Measurements from ENCODE around the gene SMYD5. TPM values are rescaled to one million over a fixed set of nuclear protein-coding genes. Genes with fewer than 3 reads are reported as not detected.
A peak's percentile ranks its signal among the peaks of the same experiment; 100 is the strongest.

SMYD5 gene
- total RNA-seq, 3 donors from 2014 or later = 14.1 to 21.6 (median 18.3) TPM

DNA sequence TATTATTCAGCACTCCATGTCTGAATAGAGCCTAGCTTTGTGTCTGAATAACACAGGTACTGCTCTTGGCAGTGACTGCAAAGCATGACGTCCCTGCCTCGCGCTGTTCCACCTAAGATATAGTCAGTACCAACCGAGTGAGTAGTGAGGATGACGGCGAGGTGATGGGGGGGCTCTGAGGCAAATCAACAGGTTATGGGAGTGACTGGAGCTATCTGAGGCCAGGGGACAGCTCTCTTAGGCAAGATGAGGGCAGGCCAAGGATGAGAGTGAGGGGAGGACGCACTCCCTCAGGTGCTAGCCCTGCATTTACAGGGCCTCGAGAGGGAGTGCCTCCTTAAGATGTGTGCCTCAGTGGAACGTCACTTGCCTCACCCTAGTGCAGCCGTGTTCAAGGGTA is 39.8 kb upstream of the SMYD5 start:
- Histone ChIP-seq H3K4me1 (no peaks in the 10 kb centered on the region), H3K4me3 (no peak overlapping the region), H3K27me3 (peaks cover 0 to 15% of the 10 kb centered on the region in 2 donors), H3K27ac (no peak overlapping the region), H3K9me3 (no peaks in the 10 kb centered on the region), H3K36me3 (no peaks in the 10 kb centered on the region)
- intact Hi-C loops (cut with DNase I; ENCODE audit: low total_unique reads) = loop anchor here (10.0 kb wide), 3 partner anchors 89 to 279 kb away; no protein-coding TSS in a partner anchor
- TF ChIP-seq POLR2AphosphoS5 (IDR thresholded peaks at IDR 0.05) (no peak), POLR2A (IDR thresholded peaks at IDR 0.05) (no peak)
- TF ChIP-seq, protein P1, sequence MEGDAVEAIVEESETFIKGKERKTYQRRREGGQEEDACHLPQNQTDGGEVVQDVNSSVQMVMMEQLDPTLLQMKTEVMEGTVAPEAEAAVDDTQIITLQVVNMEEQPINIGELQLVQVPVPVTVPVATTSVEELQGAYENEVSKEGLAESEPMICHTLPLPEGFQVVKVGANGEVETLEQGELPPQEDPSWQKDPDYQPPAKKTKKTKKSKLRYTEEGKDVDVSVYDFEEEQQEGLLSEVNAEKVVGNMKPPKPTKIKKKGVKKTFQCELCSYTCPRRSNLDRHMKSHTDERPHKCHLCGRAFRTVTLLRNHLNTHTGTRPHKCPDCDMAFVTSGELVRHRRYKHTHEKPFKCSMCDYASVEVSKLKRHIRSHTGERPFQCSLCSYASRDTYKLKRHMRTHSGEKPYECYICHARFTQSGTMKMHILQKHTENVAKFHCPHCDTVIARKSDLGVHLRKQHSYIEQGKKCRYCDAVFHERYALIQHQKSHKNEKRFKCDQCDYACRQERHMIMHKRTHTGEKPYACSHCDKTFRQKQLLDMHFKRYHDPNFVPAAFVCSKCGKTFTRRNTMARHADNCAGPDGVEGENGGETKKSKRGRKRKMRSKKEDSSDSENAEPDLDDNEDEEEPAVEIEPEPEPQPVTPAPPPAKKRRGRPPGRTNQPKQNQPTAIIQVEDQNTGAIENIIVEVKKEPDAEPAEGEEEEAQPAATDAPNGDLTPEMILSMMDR (IDR thresholded peaks at IDR 0.05) = no peak
- no peak for DNase-seq (ENCODE audit: low spot score in 2 of 2)

DNA sequence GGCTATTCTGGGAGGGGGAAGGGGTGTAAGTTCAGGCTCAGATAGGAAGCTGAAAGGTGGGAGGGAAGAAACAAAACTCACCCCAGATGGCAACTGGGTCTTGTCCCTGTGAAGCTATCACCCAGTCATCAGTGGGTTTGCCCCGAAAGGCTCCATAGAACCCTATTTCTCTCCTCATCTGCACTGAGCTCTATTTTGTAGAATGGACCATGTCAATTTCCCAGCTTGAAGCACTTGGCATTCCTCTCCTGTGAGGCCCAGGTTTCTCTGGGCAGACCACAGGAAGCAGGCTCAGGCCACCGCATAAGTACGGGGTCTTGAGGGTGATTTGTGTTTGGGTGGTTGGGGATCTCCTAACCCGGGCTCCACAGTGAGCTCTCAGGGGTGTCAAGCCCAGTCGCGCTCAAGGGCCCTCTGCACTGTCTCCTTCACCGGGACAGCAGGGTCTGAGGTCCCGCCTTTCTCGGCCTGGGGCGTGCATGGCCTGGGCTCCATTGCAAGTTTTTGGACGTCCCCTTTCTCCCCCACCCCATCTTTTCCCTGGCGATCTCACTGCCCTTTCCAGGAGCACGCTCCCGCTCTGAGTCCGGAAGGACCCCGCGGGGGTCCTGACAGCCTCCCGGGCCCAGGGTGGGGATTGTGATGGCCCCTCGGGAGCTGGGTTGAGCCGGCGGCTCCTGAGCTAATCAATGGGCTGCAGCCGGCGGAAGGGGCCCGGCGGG is 38.9 kb upstream of the SMYD5 start:
- intact Hi-C loops (cut with DNase I; ENCODE audit: low total_unique reads) = loop anchor here (10.0 kb wide), 3 partner anchors 90 to 280 kb away; no protein-coding TSS in a partner anchor
- TF ChIP-seq POLR2A (IDR thresholded peaks at IDR 0.05) (no peak), POLR2AphosphoS5 (IDR thresholded peaks at IDR 0.05) (no peak)
- TF ChIP-seq, protein P1 (IDR thresholded peaks at IDR 0.05) = no peak
- Histone ChIP-seq H3K27me3 (peaks cover 0 to 19% of the 10 kb centered on the region in 2 donors), H3K4me1 (no peaks in the 10 kb centered on the region), H3K9me3 (no peaks in the 10 kb centered on the region), H3K27ac (peak overlapping the region in 1 of 2 donors; percentile 92), H3K36me3 (no peaks in the 10 kb centered on the region), H3K4me3 (peak overlapping the region; percentile 50 to 77 (median 62))
- no peak for DNase-seq (ENCODE audit: low spot score in 2 of 2)

DNA sequence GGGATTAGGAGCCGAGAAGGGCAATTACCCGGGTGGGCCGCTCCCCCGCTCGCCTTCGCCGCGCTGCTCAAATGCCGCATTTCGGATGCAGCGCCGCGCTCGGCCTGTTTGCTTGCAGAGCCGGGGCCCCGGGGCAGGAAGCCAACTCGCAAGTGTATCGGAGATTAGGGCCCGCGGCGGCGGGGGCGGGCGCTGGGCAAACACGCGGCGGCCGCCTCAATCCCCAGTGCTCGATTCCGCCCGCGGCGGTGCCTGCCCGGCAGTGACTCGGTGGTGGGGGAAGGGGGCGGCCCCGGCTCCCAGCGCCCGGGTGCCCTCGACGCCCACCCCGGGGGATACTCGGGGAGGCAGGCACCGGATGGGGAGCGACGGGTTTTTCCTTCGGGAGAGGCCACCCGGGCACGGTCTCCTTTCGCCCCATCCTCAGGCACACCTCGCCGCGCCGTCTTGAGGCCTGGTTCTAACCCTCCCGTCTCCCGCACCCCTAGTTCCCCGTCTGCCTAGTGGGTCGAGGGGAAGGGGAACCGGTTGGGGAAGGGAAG is 38.3 kb upstream of the SMYD5 start:
- Histone ChIP-seq H3K4me3 (peak overlapping the region; percentile 50 to 77 (median 62)), H3K36me3 (no peaks in the 10 kb centered on the region), H3K27ac (peak overlapping the region in 1 of 2 donors; percentile 92), H3K9me3 (no peaks in the 10 kb centered on the region), H3K4me1 (no peaks in the 10 kb centered on the region), H3K27me3 (peaks cover 0 to 19% of the 10 kb centered on the region in 2 donors)
- peak in 1 of 2 donors; percentile 39 for DNase-seq (ENCODE audit: low spot score in 2 of 2)
- TF ChIP-seq POLR2A (IDR thresholded peaks at IDR 0.05) (no peak), POLR2AphosphoS5 (IDR thresholded peaks at IDR 0.05) (no peak)
- TF ChIP-seq, protein P1 (IDR thresholded peaks at IDR 0.05) = no peak
- intact Hi-C loops (cut with DNase I; ENCODE audit: low total_unique reads) = loop anchor here (10.0 kb wide), 3 partner anchors 91 to 281 kb away; no protein-coding TSS in a partner anchor

DNA sequence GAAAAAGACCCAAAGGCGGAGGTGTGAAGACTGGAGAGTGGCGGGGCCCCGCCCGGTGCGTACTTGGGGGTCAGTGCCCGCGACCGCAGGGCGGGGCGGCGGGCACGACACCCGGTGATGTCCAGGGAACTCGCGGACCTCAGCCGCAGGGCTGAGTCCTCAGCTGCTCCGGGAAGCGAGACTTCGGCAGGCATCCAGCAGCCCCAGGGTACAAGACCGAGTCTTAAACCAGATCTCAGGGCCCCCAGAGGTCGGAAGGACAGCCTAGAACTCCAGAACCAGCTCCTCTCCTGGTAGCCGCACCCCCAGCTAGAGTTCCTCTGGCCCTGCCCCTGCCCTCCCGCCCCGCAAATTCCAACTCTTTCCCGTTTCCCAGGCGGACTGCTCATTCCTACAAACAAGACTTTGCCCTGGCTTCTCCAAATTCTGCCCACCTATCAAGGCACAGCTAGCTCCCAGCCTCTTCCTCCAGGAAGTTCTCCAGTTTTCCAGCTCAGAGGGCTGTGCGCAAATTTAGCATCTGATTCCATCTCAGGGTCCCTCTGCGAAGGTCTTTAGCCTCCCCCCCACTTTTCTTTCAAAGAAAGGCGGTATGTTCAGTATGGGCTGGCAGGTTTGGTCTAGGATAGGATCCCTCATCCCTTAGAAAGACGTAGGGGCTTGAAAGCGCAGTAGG is 37.7 kb upstream of the SMYD5 start:
- H3K4me3 ChIP-seq = peak overlapping the region; percentile 50 to 77 (median 62)
- peaks cover 0 to 19% of the 10 kb centered on the region in 2 donors for H3K27me3 ChIP-seq
- TF ChIP-seq, protein P1 (IDR thresholded peaks at IDR 0.05) = no peak
- TF ChIP-seq POLR2A (IDR thresholded peaks at IDR 0.05) = no peak
- TF ChIP-seq POLR2AphosphoS5 (IDR thresholded peaks at IDR 0.05) = no peak
- peak overlapping the region; percentile 58 to 92 for H3K27ac ChIP-seq
- DNase-seq (ENCODE audit: low spot score in 2 of 2) = no peak
- H3K9me3 ChIP-seq = no peaks in the 10 kb centered on the region
- intact Hi-C loops (cut with DNase I; ENCODE audit: low total_unique reads) = loop anchor here (10.0 kb wide), 3 partner anchors 92 to 282 kb away; no protein-coding TSS in a partner anchor
- H3K36me3 ChIP-seq = no peaks in the 10 kb centered on the region
- H3K4me1 ChIP-seq = no peaks in the 10 kb centered on the region

Data from breast epithelium (tissue), 4 donors.